Breast epithelium (tissue), 4 donors: ENCODE measurements around the gene RDH16. TPM values are rescaled to one million over a fixed set of nuclear protein-coding genes. Genes with fewer than 3 reads are reported as not detected.
"Not testable (repeated sequence)": the region's sequence is repeated elsewhere in the genome, so short reads cannot be mapped to it uniquely, and the experiment has no call there.

Source experiments
- DNase-seq, 2 donors: peaks; one replicate each; pipeline ENCODE4 v3.0.0-alpha.2; 2019; ENCODE audit warnings: low spot score in 2 of 2
- H3K27ac ChIP-seq, 2 donors: fragments of 200-600 bp; sonication (generic) in 1 of 2; one replicate each; pipeline ENCODE4 v1.5.1; 2016 to 2019; ENCODE audit warnings: mild to moderate bottlenecking in 1 of 2
- H3K27me3 ChIP-seq, 2 donors: fragments of 200-600 bp; sonication (generic) in 1 of 2; one replicate each; pipeline versions ENCODE4 v1.5.1 to v1.6.0; 2017 to 2019; ENCODE audit warnings: control low read depth in 1 of 2, mild to moderate bottlenecking in 1 of 2
- H3K36me3 ChIP-seq: fragments of 200-600 bp; one replicate; pipeline ENCODE4 v1.5.1; 2019
- H3K4me1 ChIP-seq, 2 donors: fragments of 200-600 bp; sonication (generic); one replicate each; pipeline ENCODE4 v1.5.1; 2016 to 2019; ENCODE audit warnings: control low read depth in 1 of 2
- H3K4me3 ChIP-seq, 3 donors: fragments of 200-600 bp; sonication (generic); 1 replicate in 2 of 3; 2 replicates in 1 of 3; pipeline ENCODE4 v1.5.1; 2016 to 2019; ENCODE audit warnings: mild to moderate bottlenecking in 3 of 3, moderate library complexity in 2 of 3
- H3K9me3 ChIP-seq, 2 donors: fragments of 200-600 bp; sonication (generic) in 1 of 2; one replicate each; pipeline ENCODE4 v1.5.1; 2016 to 2019; ENCODE audit warnings: control low read depth in 1 of 2
- CTCF ChIP-seq, 3 donors: fragments of 450-650 bp; IDR thresholded peaks; one replicate each; pipeline ENCODE4 v1.5.1; 2016 to 2017; ENCODE audit warnings: antibody characterized with exemption in 3 of 3, mild to moderate bottlenecking in 3 of 3, moderate library complexity in 3 of 3
- POLR2A ChIP-seq: fragments of 450-650 bp; IDR thresholded peaks from one replicate; pipeline ENCODE4 v1.6.1; 2016; ENCODE audit warnings: antibody characterized with exemption, mild to moderate bottlenecking, moderate library complexity
- POLR2AphosphoS5 ChIP-seq, 3 donors: sonication (generic); formaldehyde crosslinking; IDR thresholded peaks; one replicate each; pipeline ENCODE4 v1.6.1; 2017; ENCODE audit warnings: antibody characterized with exemption in 3 of 3
- intact Hi-C: fragments of 100-400 bp; cut with DNase I; formaldehyde crosslinking; loops from one replicate; pipeline ENCODE4 v1.15.1; 2023; ENCODE audit warnings: low total_unique reads
- total RNA-seq, 3 donors: library from RNA; depleted of rRNA; stranded (reverse); fragments of >200 nt; gene quantifications; one replicate each; pipeline ENCODE4 v1.1.0, GENCODE V29; 2016

Gene RDH16
- total RNA-seq, 3 donors from 2014 or later, result 0.48 to 1.3 (median 0.59) TPM

DNA sequence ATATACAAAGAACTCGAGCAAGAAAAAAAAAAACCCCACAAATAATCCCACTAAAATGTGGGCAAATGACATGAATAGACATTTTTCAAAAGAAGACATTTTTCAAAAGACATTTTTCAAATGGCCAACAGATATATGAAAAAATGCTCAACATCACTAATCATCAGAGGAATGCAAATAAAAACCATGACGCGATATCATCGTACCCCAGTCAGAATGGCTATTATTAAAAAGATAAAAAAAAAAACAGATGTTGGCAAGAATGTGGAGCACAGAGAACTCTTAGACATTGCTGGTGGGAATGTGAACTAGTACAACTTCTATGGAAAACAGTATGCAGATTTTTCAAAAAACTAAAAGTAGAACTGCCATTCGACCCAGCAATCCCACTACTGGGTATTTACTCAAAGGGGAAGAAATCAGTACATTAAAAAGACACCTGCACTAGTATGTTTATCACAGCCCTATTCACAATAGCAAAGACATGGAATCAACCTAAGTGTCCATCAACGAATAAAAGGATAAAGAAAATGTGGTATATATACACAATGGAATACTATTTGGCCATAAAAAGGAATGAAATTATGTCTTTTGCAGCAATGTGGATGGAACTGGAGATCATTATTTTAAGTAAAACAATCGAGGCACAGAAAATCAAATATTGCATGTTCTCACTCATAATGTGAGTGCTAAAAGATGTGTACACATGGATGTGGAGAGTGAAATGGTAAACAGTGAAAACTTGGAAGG is 32.6 kb upstream of the RDH16 start:
- DNase-seq, result no peak
- H3K36me3 ChIP-seq, result no peaks in the 10 kb centered on the region
- no peak overlapping the region for H3K4me3 ChIP-seq
- H3K9me3 ChIP-seq, result no peaks in the 10 kb centered on the region
- intact Hi-C loops, result loop anchor here (10.0 kb wide), 1 partner anchor 235 kb away; the partner anchor contains the start of gene PRIM1
- no peaks in the 10 kb centered on the region for H3K27me3 ChIP-seq
- no peak overlapping the region for H3K27ac ChIP-seq
- TF ChIP-seq POLR2AphosphoS5 (IDR thresholded peaks at IDR 0.05), result no peak
- no peak for TF ChIP-seq CTCF (IDR thresholded peaks at IDR 0.05)
- TF ChIP-seq POLR2A, result no peak
- peaks cover 0 to 6% of the 10 kb centered on the region in 2 donors for H3K4me1 ChIP-seq

GRCh38 chr12:56988207-56988739 is 30.9 kb upstream of the RDH16 start:
- no peak for DNase-seq
- Histone ChIP-seq H3K9me3 (no peaks in the 10 kb centered on the region), H3K4me3 (no peak overlapping the region), H3K36me3 (no peaks in the 10 kb centered on the region), H3K4me1 (peaks cover 0 to 6% of the 10 kb centered on the region in 2 donors), H3K27me3 (no peaks in the 10 kb centered on the region), H3K27ac (no peak overlapping the region)
- TF ChIP-seq POLR2A (no peak), CTCF (IDR thresholded peaks at IDR 0.05) (no peak), POLR2AphosphoS5 (IDR thresholded peaks at IDR 0.05) (no peak)
- intact Hi-C loops, result no loop called here

- peak; percentile 90 to 96 (median 93) for TF ChIP-seq CTCF (IDR thresholded peaks at IDR 0.05)
- no peak for TF ChIP-seq POLR2A
- no peaks in the 10 kb centered on the region for H3K27me3 ChIP-seq
- DNase-seq, result peak; percentile 53 to 85
- no peak overlapping the region for H3K27ac ChIP-seq
- H3K9me3 ChIP-seq, result no peaks in the 10 kb centered on the region
- H3K4me1 ChIP-seq, result peaks cover 0 to 6% of the 10 kb centered on the region in 2 donors
- H3K36me3 ChIP-seq, result no peaks in the 10 kb centered on the region
- intact Hi-C loops, result no loop called here
- H3K4me3 ChIP-seq, result no peak overlapping the region
Measured at GRCh38 chr12:56987551-56988053, 30.2 kb upstream of the RDH16 start.

GRCh38 chr12:56987011-56987410 is 29.6 kb upstream of the RDH16 start:
- Histone ChIP-seq H3K4me3 (no peak overlapping the region), H3K9me3 (no peaks in the 10 kb centered on the region), H3K36me3 (no peaks in the 10 kb centered on the region), H3K27ac (no peak overlapping the region), H3K4me1 (peaks cover 0 to 6% of the 10 kb centered on the region in 2 donors), H3K27me3 (no peaks in the 10 kb centered on the region)
- intact Hi-C loops, result no loop called here
- TF ChIP-seq POLR2A (no peak), POLR2AphosphoS5 (IDR thresholded peaks at IDR 0.05) (no peak), CTCF (IDR thresholded peaks at IDR 0.05) (no peak)
- no peak for DNase-seq

DNA sequence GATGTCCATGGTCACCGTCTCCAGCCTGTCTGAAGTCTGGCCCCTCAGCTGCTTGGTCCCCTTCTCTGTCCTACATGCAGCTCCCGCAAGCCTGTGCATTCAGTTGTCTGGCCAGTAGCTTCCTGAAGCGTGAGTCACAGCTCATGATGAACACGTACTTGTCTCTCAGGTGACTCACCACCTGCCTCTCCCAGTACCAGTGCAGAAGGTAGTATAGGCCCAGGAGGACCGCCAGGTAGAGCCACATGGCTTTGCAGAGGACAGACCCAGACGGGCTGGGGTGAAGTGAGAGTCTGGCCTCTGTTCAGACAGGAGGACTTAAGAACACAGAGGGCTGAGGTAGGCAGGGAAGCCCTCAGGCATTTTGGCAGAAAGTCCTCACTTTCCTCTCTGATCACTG is 28.3 kb upstream of the RDH16 start:
- H3K9me3 ChIP-seq, H3K36me3 ChIP-seq, intact Hi-C loops, H3K27me3 ChIP-seq, H3K4me3 ChIP-seq, H3K4me1 ChIP-seq: not testable (repeated sequence)
- TF ChIP-seq POLR2AphosphoS5 (IDR thresholded peaks at IDR 0.05), result peak in 1 of 3 donors; percentile 60
- DNase-seq, result peak; percentile 74 to 83
- H3K27ac ChIP-seq, result peak overlapping the region; percentile 61
